Tibial nerve (tissue), 4 donors: ENCODE results near the gene FLT4. TPM values are rescaled to one million over a fixed set of nuclear protein-coding genes. Genes with fewer than 3 reads are reported as not detected.
A peak's percentile ranks its signal among the peaks of the same experiment; 100 is the strongest.

ENCODE experiments used
- DNase-seq, 2 donors: peaks; one replicate each; pipeline ENCODE4 v3.0.0-alpha.2; 2019; ENCODE audit warnings: low spot score in 2 of 2
- H3K27ac ChIP-seq, 4 donors: fragments of 200-600 bp; sonication (generic) in 3 of 4; one replicate each; pipeline ENCODE4 v1.5.1; 2017 to 2019; ENCODE audit warnings: mild to moderate bottlenecking in 1 of 4
- H3K27me3 ChIP-seq, 2 donors: fragments of 200-600 bp; sonication (generic) in 1 of 2; one replicate each; pipeline versions ENCODE4 v1.5.1 to v1.6.0; 2017 to 2019
- H3K36me3 ChIP-seq, 3 donors: fragments of 200-600 bp; sonication (generic); one replicate each; pipeline ENCODE4 v1.5.1; 2018 to 2019
- H3K4me1 ChIP-seq, 4 donors: fragments of 200-600 bp; sonication (generic) in 3 of 4; one replicate each; pipeline ENCODE4 v1.5.1; 2017 to 2019
- H3K4me3 ChIP-seq, 4 donors: fragments of 200-600 bp; sonication (generic) in 3 of 4; one replicate each; pipeline ENCODE4 v1.5.1; 2017 to 2019; ENCODE audit warnings: mild to moderate bottlenecking in 1 of 4, moderate library complexity in 1 of 4
- H3K9me3 ChIP-seq, 4 donors: fragments of 200-600 bp; sonication (generic) in 3 of 4; one replicate each; pipeline ENCODE4 v1.5.1; 2017 to 2019
- EP300 ChIP-seq, 2 donors: sonication (generic); formaldehyde crosslinking; IDR thresholded peaks; one replicate each; pipeline ENCODE4 v1.6.1; 2017; ENCODE audit warnings: antibody characterized with exemption in 2 of 2, mild to moderate bottlenecking in 1 of 2
- POLR2A ChIP-seq, 2 donors: fragments of 450-650 bp; IDR thresholded peaks; one replicate each; pipeline ENCODE4 v1.6.1; 2017; ENCODE audit warnings: antibody characterized with exemption in 2 of 2, mild to moderate bottlenecking in 2 of 2, moderate library complexity in 2 of 2
- WGBS, 2 donors: methylation state at CpG; one replicate each; pipeline ENCODE4 v1.1.5; 2018; 5-methylcytosine and 5-hydroxymethylcytosine counted together
- total RNA-seq, 4 donors: library from RNA; depleted of rRNA; stranded (reverse); fragments of >200 nt; gene quantifications; one replicate each; pipeline ENCODE4 v1.1.0, GENCODE V29; 2016
- TF ChIP-seq, protein P1 (sequence below), 5 experiments: fragments of 200-600 bp in 3 of 5; fragments of 450-650 bp in 2 of 5; sonication (generic) in 3 of 5; IDR thresholded peaks; one replicate each; pipeline ENCODE4 v1.5.1; 2016 to 2019; ENCODE audit warnings: antibody characterized with exemption in 5 of 5, mild to moderate bottlenecking in 3 of 5, moderate library complexity in 2 of 5

Gene FLT4
- total RNA-seq, 4 donors from 2014 or later: 4.6 to 34.2 (median 14.9) TPM

DNA sequence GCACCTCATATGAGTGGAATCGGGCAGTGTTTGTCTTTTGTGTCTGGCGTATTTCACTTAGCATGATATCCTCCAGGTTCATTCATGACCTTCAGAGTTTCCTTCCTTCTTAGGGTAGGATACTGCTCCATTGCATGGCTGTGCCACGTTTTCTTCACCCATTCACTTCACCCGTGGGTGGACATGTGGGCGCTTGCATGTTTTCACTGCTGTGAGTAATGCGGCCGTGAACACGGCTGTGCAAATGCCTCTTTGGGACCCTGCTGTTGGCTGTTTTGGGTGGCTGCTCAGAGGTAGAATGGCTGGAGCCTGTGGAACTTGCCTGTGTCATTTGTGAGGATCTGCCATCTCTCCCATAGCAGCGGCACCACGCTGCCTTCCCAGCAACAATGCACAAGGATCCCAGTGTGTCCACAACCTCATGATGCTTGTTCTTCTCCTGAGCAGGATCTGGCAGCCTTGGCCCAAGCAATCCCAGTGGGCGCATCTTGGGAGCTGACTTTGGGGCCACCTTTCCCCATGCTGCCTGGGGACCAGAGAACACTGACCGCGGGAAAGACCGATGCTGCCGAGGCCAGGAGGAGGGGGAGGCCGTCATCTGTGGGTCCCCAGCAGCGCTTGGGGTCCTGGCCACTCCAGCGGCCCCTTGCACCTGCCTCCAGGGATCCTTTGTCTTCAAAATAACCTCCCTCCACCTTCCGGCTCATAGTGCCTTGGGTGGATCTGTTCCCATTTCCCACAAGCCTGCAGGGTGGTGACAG lies 55.8 kb downstream of the FLT4 start:
- H3K4me1 ChIP-seq: peaks cover 0 to 22% (median 2%) of the 10 kb centered on the region in 4 donors
- H3K27ac ChIP-seq: no peak overlapping the region
- TF ChIP-seq EP300 (IDR thresholded peaks at IDR 0.05) (no peak), POLR2A (IDR thresholded peaks at IDR 0.05) (no peak)
- TF ChIP-seq, protein P1, sequence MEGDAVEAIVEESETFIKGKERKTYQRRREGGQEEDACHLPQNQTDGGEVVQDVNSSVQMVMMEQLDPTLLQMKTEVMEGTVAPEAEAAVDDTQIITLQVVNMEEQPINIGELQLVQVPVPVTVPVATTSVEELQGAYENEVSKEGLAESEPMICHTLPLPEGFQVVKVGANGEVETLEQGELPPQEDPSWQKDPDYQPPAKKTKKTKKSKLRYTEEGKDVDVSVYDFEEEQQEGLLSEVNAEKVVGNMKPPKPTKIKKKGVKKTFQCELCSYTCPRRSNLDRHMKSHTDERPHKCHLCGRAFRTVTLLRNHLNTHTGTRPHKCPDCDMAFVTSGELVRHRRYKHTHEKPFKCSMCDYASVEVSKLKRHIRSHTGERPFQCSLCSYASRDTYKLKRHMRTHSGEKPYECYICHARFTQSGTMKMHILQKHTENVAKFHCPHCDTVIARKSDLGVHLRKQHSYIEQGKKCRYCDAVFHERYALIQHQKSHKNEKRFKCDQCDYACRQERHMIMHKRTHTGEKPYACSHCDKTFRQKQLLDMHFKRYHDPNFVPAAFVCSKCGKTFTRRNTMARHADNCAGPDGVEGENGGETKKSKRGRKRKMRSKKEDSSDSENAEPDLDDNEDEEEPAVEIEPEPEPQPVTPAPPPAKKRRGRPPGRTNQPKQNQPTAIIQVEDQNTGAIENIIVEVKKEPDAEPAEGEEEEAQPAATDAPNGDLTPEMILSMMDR (IDR thresholded peaks at IDR 0.05): no peak
- no peaks in the 10 kb centered on the region for H3K36me3 ChIP-seq
- peaks cover 0 to 46% of the 10 kb centered on the region in 2 donors for H3K27me3 ChIP-seq
- H3K9me3 ChIP-seq: no peaks in the 10 kb centered on the region
- H3K4me3 ChIP-seq: no peak overlapping the region
- WGBS, 2 donors: 86 to 91% methylated on average over 17 to 19 of the region's 19 CpGs
- no peak for DNase-seq

DNA sequence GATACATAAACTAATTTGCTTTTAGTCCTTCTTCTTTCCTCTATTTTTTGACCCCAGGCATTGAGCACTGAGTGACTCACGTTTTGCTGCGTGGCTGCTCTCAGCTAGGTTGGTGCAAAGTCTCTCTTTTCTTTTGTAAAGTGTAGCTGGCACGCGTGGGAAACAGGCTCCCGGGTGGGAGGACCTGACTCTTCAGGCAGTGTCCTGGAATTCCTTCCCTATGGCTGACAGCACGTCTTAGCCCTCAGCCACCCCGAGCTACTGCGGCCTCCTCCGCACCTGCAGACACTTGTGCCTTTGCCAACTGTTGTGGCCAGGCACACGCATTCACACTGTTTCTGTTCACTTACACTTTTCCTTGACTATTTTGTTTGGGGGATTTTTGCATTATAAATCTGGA lies 57.2 kb downstream of the FLT4 start:
- Histone ChIP-seq H3K4me3 (no peak overlapping the region), H3K27ac (no peak overlapping the region), H3K27me3 (peaks cover 0 to 50% of the 10 kb centered on the region in 2 donors), H3K4me1 (peaks cover 0 to 22% (median 2%) of the 10 kb centered on the region in 4 donors), H3K36me3 (no peaks in the 10 kb centered on the region), H3K9me3 (no peaks in the 10 kb centered on the region)
- 77 to 80% methylated on average over 10 of the region's 10 CpGs for WGBS, 2 donors
- TF ChIP-seq, protein P1 (IDR thresholded peaks at IDR 0.05): no peak
- TF ChIP-seq POLR2A (IDR thresholded peaks at IDR 0.05) (no peak), EP300 (IDR thresholded peaks at IDR 0.05) (no peak)
- DNase-seq: no peak

DNA sequence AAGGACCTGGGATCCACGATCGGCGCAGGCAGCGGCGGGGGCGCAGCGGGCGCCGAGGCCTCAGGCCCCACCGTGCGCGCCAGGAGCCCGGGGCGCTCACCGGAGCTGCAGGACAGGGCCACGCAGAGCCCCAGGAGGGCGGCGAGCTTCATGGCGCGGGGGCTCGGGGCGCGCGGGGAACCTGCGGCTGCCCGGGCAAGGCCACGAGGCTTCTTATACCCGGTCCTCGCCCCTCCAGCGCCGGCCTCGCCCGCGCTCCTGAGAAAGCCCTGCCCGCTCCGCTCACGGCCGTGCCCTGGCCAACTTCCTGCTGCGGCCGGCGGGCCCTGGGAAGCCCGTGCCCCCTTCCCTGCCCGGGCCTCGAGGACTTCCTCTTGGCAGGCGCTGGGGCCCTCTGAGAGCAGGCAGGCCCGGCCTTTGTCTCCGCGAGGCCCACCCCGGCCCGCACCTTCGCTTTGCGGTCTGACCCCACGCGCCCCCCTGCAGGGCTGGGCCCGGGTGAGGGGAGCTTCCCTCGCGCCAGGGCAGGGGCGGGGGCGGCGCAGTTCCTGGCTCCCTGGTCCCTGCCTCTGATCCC lies 58.0 kb downstream of the FLT4 start, which contains the start of gene SCGB3A1:
Gene SCGB3A1 (minus strand): TSS at position 189 of the 577 bp plus-strand sequence. CDS start 37 bp downstream, at position 152.
- Histone ChIP-seq H3K36me3 (no peaks in the 10 kb centered on the region), H3K4me1 (peaks cover 0 to 22% (median 2%) of the 10 kb centered on the region in 4 donors), H3K27ac (no peak within 1 kb of the TSS), H3K9me3 (peaks cover 0 to under 1% (median 0%) of the 10 kb centered on the region in 4 donors), H3K4me3 (peak within 1 kb of the TSS in 1 of 4 donors; percentile 37), H3K27me3 (peaks cover 0 to 50% of the 10 kb centered on the region in 2 donors)
- no peak for DNase-seq
- WGBS, 2 donors: 2% methylated on average over 30 of the region's 60 CpGs; no CpG with 5 or more reads in 1 of the 2 donors
- TF ChIP-seq POLR2A (IDR thresholded peaks at IDR 0.05) (no peak), EP300 (IDR thresholded peaks at IDR 0.05) (no peak)
- TF ChIP-seq, protein P1 (IDR thresholded peaks at IDR 0.05): no peak

DNA sequence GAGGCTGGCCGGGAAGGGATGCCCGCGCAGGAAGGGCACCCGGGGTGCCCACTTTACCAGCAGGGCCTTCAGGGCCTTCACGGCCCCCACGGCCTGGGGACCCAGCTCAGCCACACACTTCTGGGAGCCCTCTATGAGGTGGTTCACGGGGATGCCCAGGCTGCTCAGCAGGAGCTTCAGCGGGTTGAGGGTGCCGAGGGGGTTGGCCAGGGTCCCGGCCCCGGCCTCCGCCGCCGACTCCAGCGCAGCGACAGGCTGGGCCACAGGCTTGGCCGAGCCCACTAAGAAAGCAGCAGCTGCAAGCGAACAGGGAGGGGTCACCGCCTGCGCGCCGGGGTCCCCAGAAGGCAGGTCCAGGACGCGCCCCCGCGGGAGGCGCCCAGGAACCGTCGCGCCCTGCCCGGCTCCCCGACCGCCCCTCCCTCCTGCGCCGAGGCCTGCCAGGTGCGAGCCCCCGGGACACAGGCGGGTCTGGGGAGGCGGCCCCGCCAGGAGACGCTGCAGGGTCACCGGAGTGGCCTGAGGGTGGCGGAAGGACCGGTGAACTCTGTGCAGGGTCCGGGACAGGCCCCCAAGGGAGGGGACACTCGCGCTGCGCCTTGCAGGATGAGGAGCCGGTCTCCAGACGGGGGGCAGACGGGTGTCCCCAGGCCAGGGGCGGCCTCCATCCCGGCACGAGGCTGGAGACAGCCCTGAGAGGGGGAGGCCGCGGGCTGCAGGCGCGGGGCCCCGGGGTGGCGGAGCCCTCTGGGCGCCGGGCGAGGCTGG lies 58.7 kb downstream of the FLT4 start:
- WGBS, 2 donors: 0 to 1% methylated on average over 3 to 19 of the region's 63 CpGs
- DNase-seq: no peak
- TF ChIP-seq EP300 (IDR thresholded peaks at IDR 0.05) (no peak), POLR2A (IDR thresholded peaks at IDR 0.05) (no peak)
- TF ChIP-seq, protein P1 (IDR thresholded peaks at IDR 0.05): no peak
- Histone ChIP-seq H3K4me1 (peaks cover 0 to 22% (median 2%) of the 10 kb centered on the region in 4 donors), H3K27ac (no peak overlapping the region), H3K36me3 (no peaks in the 10 kb centered on the region), H3K27me3 (peaks cover 0 to 50% of the 10 kb centered on the region in 2 donors), H3K9me3 (peaks cover 0 to 7% (median 0%) of the 10 kb centered on the region in 4 donors), H3K4me3 (peak overlapping the region in 1 of 4 donors; percentile 37)
